Glomerular visceral epithelial cell (primary cell): ENCODE data around the gene P2RY13.
A peak's percentile ranks its signal among the peaks of the same experiment; 100 is the strongest.

ENCODE experiments used
- DNase-seq: peaks from one replicate; pipeline ENCODE4 v3.0.0-alpha.2; 2016; ENCODE audit errors: extremely low spot score

Gene P2RY13

DNA sequence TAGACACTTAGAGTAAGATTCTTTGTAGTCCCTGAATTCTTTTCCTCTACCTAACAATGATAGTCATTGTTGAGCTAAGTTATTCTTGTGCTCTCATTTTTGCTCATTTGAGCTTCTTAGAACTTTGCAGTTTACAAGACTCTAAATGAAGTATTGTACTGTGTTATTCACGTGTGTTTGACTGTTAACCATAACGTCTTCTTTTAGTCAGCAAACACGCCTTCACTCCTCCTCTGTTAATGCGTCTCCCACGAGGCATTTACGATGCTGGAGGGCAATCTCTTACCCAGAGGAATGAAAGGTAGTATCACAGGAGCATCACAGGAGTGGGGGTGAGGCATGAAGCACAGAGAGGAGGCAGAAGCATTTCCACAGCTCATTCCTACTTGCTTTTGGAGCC is 36.2 kb downstream of the P2RY13 start:
- no peak for DNase-seq

DNA sequence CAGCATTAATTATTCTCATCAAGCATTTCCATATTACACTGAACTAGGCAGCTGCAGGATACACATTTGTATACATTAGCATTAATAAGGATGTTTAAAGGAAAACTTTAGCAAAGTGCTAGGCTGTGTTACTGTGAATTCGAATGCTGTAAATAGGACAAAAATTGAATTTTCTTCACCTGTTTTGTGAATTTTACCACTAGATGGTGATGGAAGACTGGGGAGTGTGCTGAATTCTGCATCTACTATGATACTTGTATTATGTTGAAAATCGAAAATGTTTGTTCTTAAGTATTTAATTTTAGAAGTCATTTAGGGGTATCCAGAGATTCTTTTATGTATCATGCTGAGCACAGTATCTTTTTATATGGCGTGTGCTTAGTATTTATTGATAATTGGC is 38.7 kb downstream of the P2RY13 start:
- peak; percentile 35 for DNase-seq

DNA sequence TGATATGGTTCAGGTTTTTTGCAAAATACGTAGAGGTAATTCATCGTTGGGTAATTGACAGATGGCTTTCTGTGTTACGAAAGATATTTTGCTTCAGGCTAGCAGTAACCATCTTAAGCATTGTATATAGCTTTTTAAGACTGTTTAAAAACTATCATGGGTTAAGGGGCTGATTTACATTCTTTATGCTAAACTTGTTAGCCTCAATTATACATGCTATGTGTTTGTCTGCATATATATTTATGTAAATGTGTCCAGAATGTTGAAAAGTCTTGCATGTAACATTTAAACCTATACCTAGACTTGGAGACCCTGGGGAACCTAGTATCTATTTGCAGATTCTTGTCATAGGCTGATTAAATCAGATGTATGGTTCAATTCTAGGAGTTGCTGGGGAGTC is 39.9 kb downstream of the P2RY13 start:
- DNase-seq, result no peak

DNA sequence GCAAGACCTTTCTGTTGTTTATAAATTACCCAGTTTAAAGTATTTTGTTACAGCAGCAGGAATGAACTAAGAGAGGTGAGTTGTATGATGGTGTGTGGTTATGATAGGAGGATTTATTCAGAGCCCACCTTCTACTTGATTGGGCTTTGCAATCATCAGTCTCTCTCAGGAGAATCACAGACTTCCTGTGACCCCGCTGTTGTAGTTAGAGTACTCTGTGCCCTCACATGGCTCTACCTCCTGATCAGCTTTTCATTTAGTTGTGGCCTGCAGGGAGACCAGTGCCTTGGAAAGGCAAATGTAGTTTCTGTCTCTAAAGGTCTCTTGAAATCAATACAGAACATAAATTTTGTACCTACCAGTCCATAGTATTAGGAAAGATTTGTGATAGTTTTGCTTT is 43.4 kb downstream of the P2RY13 start:
- no peak for DNase-seq

DNA sequence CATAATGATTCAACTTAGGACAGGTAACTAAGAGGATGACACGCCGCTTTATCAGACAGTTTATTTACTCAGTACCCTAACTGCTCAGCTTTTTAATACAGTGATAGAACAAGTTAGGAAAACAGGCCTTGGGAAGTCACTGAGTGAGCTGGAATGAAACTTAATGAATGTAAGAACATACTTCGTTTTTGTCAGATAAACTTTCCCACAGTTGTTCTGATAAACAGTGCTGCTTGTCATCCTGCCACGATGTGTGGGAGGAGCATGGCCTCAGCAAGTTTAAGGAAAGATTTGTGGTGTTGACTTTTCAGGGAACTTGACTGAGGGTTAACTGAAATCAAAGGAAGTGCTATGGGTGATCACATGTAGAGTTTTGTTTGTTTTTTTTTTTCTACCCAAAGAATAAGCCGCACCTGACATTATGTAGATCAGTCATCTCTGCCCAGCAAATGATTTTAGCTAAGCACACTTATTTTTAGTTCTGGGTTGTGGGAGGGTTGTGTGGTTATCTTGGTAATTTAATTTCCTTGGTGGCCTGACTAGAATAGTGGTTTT is 45.4 kb downstream of the P2RY13 start:
- DNase-seq, result no peak

DNA sequence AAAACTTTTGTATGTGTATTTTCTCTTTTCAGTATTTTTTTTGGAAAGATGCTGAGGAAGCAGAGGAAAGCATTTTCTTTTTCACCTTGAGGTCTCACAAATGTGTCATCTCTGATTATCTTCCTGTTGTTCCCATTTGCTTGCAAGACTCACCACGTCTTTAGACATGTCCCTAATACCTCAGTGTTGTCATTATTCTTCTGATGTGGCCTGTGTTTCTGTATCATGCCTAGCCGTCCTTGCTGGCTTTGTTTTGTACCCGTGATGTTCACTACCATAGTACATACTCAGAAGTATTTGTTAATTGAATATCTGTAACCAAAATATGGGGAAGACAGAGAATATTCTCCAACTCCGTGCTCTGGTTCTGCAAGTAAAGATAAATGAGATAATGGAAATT is 46.0 kb downstream of the P2RY13 start:
- DNase-seq, result no peak

DNA sequence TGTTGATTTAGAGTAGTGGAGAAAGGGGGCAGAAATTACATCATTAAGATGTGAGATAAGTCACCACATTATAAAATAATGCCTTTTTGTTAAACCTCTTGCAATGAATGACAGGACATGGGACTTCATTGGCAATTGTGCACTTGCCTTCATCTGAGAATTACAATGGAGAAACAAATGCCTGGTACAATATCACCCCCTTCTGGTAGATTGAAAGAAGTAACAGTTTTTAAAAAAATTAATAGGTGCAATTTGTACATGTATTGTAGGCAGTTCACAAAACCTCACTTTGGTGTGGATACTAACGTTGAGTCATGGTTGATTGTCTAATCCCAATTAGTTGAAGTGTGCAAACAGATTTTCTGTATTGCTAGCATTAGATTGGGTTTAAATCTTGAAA is 46.4 kb downstream of the P2RY13 start:
- peak; percentile 50 for DNase-seq

DNA sequence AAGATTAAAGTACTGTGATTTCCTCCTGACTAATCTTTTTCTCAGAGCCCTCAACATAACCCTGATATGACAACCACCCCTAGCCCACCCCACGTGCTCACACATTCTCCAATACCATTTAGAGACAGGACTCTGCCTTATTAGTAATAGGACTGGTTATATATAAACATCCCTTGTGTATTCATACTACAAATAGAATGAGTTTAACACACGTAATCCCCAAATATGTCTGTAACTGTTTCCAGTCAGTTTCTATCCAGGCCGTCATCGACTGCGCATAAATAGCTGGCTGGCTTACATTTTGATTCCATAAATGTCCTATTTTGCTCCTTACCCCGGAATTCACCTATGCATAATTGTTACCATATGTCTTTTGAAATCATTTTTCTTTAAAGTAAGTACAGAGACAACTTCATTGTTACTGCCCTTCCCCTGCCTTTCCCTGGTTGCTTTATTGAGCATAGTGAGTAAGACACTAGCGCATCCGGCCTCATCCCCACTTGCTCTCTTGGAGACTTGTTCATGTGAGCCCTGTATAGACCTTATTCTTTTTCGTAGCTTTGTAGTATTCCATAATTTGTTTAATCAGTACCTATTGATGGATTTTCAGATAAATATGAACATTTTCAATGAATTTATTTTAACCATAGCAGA is 47.6 kb downstream of the P2RY13 start:
- DNase-seq, result no peak

DNA sequence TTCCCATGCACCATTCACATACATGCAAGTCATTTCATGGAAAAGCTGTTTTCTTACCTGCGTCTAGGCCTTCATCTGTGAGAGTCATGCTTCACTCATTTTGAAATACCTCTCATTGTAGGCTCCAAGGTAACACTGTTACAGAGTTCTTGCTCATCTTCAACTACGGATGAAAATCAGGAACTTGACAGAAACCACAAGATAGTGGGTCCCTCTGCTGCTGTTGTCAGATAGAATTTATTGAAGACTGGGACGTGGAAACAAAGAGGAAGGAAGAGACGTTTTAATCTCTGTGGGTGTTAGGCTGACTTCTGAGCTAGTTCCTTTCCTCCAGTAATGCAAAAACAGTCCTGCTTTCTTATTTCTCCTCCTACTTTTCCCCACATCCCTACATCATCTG is 51.1 kb downstream of the P2RY13 start, which contains the start of gene P2RY14:
TSS of gene P2RY14 (minus strand) at position 313 of the 400 bp plus-strand sequence. CDS start 64,226 bp downstream, outside the sequence.
- no peak for DNase-seq

DNA sequence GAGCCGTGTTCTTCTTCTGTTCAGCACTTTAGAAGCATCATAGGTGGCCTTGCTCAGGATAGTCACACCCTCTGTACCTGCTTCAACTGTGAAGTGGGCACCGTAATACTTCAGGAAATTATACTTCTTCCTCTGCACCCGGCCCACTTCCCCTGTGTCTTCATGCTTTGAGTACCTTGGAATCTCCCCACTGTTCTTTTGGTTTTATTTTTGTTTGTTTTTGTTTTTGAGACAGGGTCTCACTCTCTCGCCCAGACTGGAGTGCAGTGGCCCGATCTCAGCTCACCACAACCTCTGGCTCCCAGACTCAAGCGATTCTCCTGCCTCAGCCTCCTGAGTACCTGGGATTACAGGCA is 52.7 kb downstream of the P2RY13 start:
- DNase-seq, result no peak
